GM21717 (cell line): Measurements from ENCODE around the gene TMEM89.

Source experiments
- ATAC-seq: cut with Tn5 transposase; IDR thresholded peaks from one replicate; pipeline ENCODE4 v1.9.1; 2021; ENCODE audit warnings: mild to moderate bottlenecking, moderate library complexity; ENCODE audit not compliant: unreplicated experiment

Gene TMEM89

GRCh38 chr3:48621461-48621869, at the start of gene TMEM89:
TMEM89 (minus strand) TSS chr3:48621769; CDS start chr3:48621756, 13 bp downstream.
- ATAC-seq: no peak

- ATAC-seq: no peak
Measured at GRCh38 chr3:48664929-48665328, 43.4 kb upstream of the TMEM89 start.

GRCh38 chr3:48664313-48664644, 42.7 kb upstream of the TMEM89 start:
- no peak for ATAC-seq

GRCh38 chr3:48663489-48664312, 42.1 kb upstream of the TMEM89 start:
- peak; percentile 78 for ATAC-seq

- ATAC-seq: no peak
Measured at GRCh38 chr3:48662753-48663488, 41.4 kb upstream of the TMEM89 start, which contains the start of gene CELSR3. CELSR3 (minus strand) TSS chr3:48662886; CDS start chr3:48662634, 252 bp downstream.

GRCh38 chr3:48662145-48662752, 40.7 kb upstream of the TMEM89 start:
- ATAC-seq: no peak

GRCh38 chr3:48661501-48662144, 40.1 kb upstream of the TMEM89 start:
- ATAC-seq: no peak

GRCh38 chr3:48660800-48661400, 39.3 kb upstream of the TMEM89 start:
- no peak for ATAC-seq

GRCh38 chr3:48656841-48657281, 35.3 kb upstream of the TMEM89 start:
- no peak for ATAC-seq

- ATAC-seq: no peak
Measured at GRCh38 chr3:48656061-48656840, 34.7 kb upstream of the TMEM89 start.

- ATAC-seq: no peak
Measured at GRCh38 chr3:48655606-48656005, 34.0 kb upstream of the TMEM89 start.

GRCh38 chr3:48655063-48655462, 33.5 kb upstream of the TMEM89 start:
- ATAC-seq: no peak

GRCh38 chr3:48652923-48653715, 31.6 kb upstream of the TMEM89 start:
- no peak for ATAC-seq

GRCh38 chr3:48651771-48652170, 30.2 kb upstream of the TMEM89 start:
- ATAC-seq: no peak

- no peak for ATAC-seq
Measured at GRCh38 chr3:48650723-48651122, 29.2 kb upstream of the TMEM89 start.

- ATAC-seq: no peak
Measured at GRCh38 chr3:48648188-48648850, 26.8 kb upstream of the TMEM89 start.

GRCh38 chr3:48647714-48648113, 26.1 kb upstream of the TMEM89 start:
- no peak for ATAC-seq

- no peak for ATAC-seq
Measured at GRCh38 chr3:48644898-48645760, 23.6 kb upstream of the TMEM89 start.
